ENCODE measurements around the gene LRRIQ3. TPM values are rescaled to one million over a fixed set of nuclear protein-coding genes. Genes with fewer than 3 reads are reported as not detected.

Gene LRRIQ3
- total and polyA plus RNA-seq, 2 of the 13 experiments (the other 11 are each of a cell fraction or from before 2014, with no cell fraction given) = 1.1 to 1.3 TPM

GRCh38 chr1:74162333-74162732, 35.6 kb downstream of the LRRIQ3 start:
- Histone ChIP-seq H3K27ac (ENCODE audit: extremely low read length, insufficient read depth, low read length) (no peak overlapping the region), H3K9ac (ENCODE audit: insufficient read depth, low read depth, low read length) (no peak overlapping the region), H3K27me3 (ENCODE audit: control insufficient read depth in 1 of 2, insufficient read depth in 2 of 2, low read length in 2 of 2) (no peaks in the 10 kb centered on the region), H3K79me2 (ENCODE audit: insufficient read depth, low read length) (no peaks in the 10 kb centered on the region), H3K36me3 (replicated peaks in 1 of 2; ENCODE audit: control insufficient read depth in 1 of 2, insufficient read depth in 2 of 2, low read length in 2 of 2) (no peaks in the 10 kb centered on the region), H3K4me1 (ENCODE audit: insufficient read depth, low read length) (no peaks in the 10 kb centered on the region), H3K4me2 (ENCODE audit: low read depth, low read length) (no peak overlapping the region), H4K20me1 (ENCODE audit: insufficient read depth, low read length) (no peaks in the 10 kb centered on the region), H3K4me3 (replicated peaks in 1 of 3; ENCODE audit: insufficient read depth in 1 of 3, low read depth in 2 of 3, low read length in 3 of 3) (no peak overlapping the region), H3K9me3 (ENCODE audit: low read length) (no peaks in the 10 kb centered on the region), H2AFZ (ENCODE audit: low read length) (no peak overlapping the region)
- POLR2A ChIA-PET = no interaction called here
- intact Hi-C loops (cut with micrococcal nuclease; ENCODE audit: unreplicated experiment) = no loop called here
- ATAC-seq (no peak), FAIRE-seq (no peak), DNase-seq (ENCODE audit: low spot score) (no peak)
- TF ChIP-seq ZNF780A (CRISPR knock-in tag; IDR thresholded peaks at IDR 0.05) (no peak), GTF3A (CRISPR knock-in tag; conservative IDR thresholded peaks at IDR 0.05) (no peak), ZNF616 (CRISPR knock-in tag; IDR thresholded peaks at IDR 0.05; ENCODE audit: low read depth) (no peak), MBD4 (IDR thresholded peaks at IDR 0.05; ENCODE audit: borderline replicate concordance, low read length) (no peak), MZF1 (CRISPR knock-in tag; IDR thresholded peaks at IDR 0.05; ENCODE audit: borderline replicate concordance) (no peak), SP4 (CRISPR knock-in tag; IDR thresholded peaks at IDR 0.05) (no peak), HDAC6 (IDR thresholded peaks at IDR 0.05; ENCODE audit: low read depth, low read length) (no peak), ZNF879 (CRISPR knock-in tag; IDR thresholded peaks at IDR 0.05) (no peak), ARID3A (IDR thresholded peaks at IDR 0.05; ENCODE audit: low read depth, low read length) (no peak), MXI1 (IDR thresholded peaks at IDR 0.05; ENCODE audit: borderline replicate concordance, low read depth, low read length) (no peak)
- in situ Hi-C loops (cut with HindIII; ENCODE audit: extremely low pct_ligation_motif_present, low pct_unique_long_range_greater_than_20kb) = no loop called here
- 6% methylated on average over 5 of the region's 5 CpGs for WGBS (ENCODE audit: low lambda C conversion rate)
- CTCF ChIA-PET (ENCODE audit: low intra/inter-chr PET ratio, low total read pairs) = no interaction called here
- BruUV-seq (replicated peaks) = no TSS peak
